SK-N-SH treated with all-trans-retinoic acid at 6 μM for 48 hours (cell line): ENCODE data around the gene SLC7A10.
"Not testable (repeated sequence)": the region's sequence is repeated elsewhere in the genome, so short reads cannot be mapped to it uniquely, and the experiment has no call there.

Experiments
- ATAC-seq: fragments of 200-7000 bp; cut with Tn5 transposase; 3 replicates; pipeline ENCODE4 v1.9.1; 2020; ENCODE audit warnings: mild to moderate bottlenecking, moderate library complexity
- ARNTL ChIP-seq: fragments of 450-650 bp; formaldehyde crosslinking; IDR thresholded peaks from 2 replicates; pipeline ENCODE4 v1.5.0; 2020; ENCODE audit warnings: low read depth, mild to moderate bottlenecking, moderate library complexity, borderline replicate concordance
- BACH2 ChIP-seq: fragments of 250-450 bp; sonication (Bioruptor Pico); IDR thresholded peaks from 2 replicates; pipeline ENCODE4 v1.9.0; 2021; ENCODE audit warnings: mild to moderate bottlenecking, borderline replicate concordance
- CSDC2 ChIP-seq: fragments of 250-450 bp; sonication (Bioruptor Pico); IDR thresholded peaks from 2 replicates; pipeline ENCODE4 v1.5.0; 2020; ENCODE audit warnings: mild to moderate bottlenecking, moderate library complexity
- ESRRG ChIP-seq: fragments of 250-450 bp; sonication (Bioruptor Pico); IDR thresholded peaks from 2 replicates; pipeline ENCODE4 v1.6.1; 2021; ENCODE audit warnings: mild to moderate bottlenecking
- GLIS3 ChIP-seq: fragments of 250-450 bp; sonication (Bioruptor Pico); IDR thresholded peaks from 2 replicates; pipeline ENCODE4 v1.5.0; 2020; ENCODE audit warnings: mild to moderate bottlenecking, moderate library complexity
- ISL1 ChIP-seq: fragments of 250-450 bp; sonication (Bioruptor Pico); IDR thresholded peaks from 2 replicates; pipeline ENCODE4 v2.1.2; 2022; ENCODE audit warnings: mild to moderate bottlenecking, moderate library complexity
- OSR1 ChIP-seq: fragments of 250-450 bp; sonication (Bioruptor Pico); IDR thresholded peaks from 2 replicates; pipeline ENCODE4 v1.8.0; 2022; ENCODE audit warnings: moderate library complexity, mild to moderate bottlenecking, inconsistent platforms
- PPARA ChIP-seq: fragments of 250-450 bp; sonication (Bioruptor Pico); IDR thresholded peaks from 2 replicates; pipeline ENCODE4 v1.5.0; 2020; ENCODE audit warnings: mild to moderate bottlenecking, borderline replicate concordance
- RARB ChIP-seq: fragments of 250-450 bp; sonication (Bioruptor Pico); IDR thresholded peaks from 2 replicates; pipeline ENCODE4 v1.8.0; 2021; ENCODE audit warnings: mild to moderate bottlenecking, moderate library complexity
- SNAI2 ChIP-seq: fragments of 250-450 bp; sonication (Bioruptor Pico); IDR thresholded peaks from 2 replicates; pipeline ENCODE4 v1.5.0; 2020; ENCODE audit warnings: mild to moderate bottlenecking, moderate library complexity
- TCF4 ChIP-seq: fragments of 250-450 bp; sonication (Bioruptor Pico); IDR thresholded peaks from 2 replicates; pipeline ENCODE4 v1.8.0; 2021; ENCODE audit warnings: mild to moderate bottlenecking, moderate library complexity, borderline replicate concordance
- TOX ChIP-seq: fragments of 250-450 bp; sonication (Bioruptor Pico); IDR thresholded peaks from 2 replicates; pipeline ENCODE4 v1.8.0; 2021; ENCODE audit warnings: mild to moderate bottlenecking, moderate library complexity, borderline replicate concordance
- ZC3H10 ChIP-seq: fragments of 250-450 bp; sonication (Bioruptor Pico); IDR thresholded peaks from 2 replicates; pipeline ENCODE4 v1.5.1; 2021; ENCODE audit warnings: mild to moderate bottlenecking, moderate library complexity
- ZFP3 ChIP-seq: fragments of 250-450 bp; sonication (Bioruptor Pico); IDR thresholded peaks from 2 replicates; pipeline ENCODE4 v1.5.0; 2020; ENCODE audit warnings: mild to moderate bottlenecking, moderate library complexity
- ZFP30 ChIP-seq: fragments of 450-650 bp; formaldehyde crosslinking; IDR thresholded peaks from 2 replicates; pipeline ENCODE4 v1.5.0; 2022; ENCODE audit warnings: mild to moderate bottlenecking, moderate library complexity
- ZNF565 ChIP-seq: fragments of 450-650 bp; formaldehyde crosslinking; conservative IDR thresholded peaks from 2 replicates; pipeline ENCODE4 v1.5.0; 2020; ENCODE audit warnings: low read depth, mild to moderate bottlenecking, moderate library complexity
- ZNF70 ChIP-seq: fragments of 450-650 bp; formaldehyde crosslinking; IDR thresholded peaks from 2 replicates; pipeline ENCODE4 v1.5.0; 2020; ENCODE audit warnings: mild to moderate bottlenecking, moderate library complexity
- ZNF8 ChIP-seq: fragments of 450-650 bp; formaldehyde crosslinking; IDR thresholded peaks from 2 replicates; pipeline ENCODE4 v1.5.0; 2020; ENCODE audit warnings: mild to moderate bottlenecking, moderate library complexity
- TF ChIP-seq, protein P1 (sequence below): fragments of 250-450 bp; sonication (Bioruptor Pico); IDR thresholded peaks from 2 replicates; pipeline ENCODE4 v1.5.1; 2021; ENCODE audit warnings: mild to moderate bottlenecking, moderate library complexity
- TF ChIP-seq, protein P2 (sequence below): fragments of 250-450 bp; sonication (Bioruptor Pico); IDR thresholded peaks from 2 replicates; pipeline ENCODE4 v1.5.0; 2020; ENCODE audit warnings: mild to moderate bottlenecking, moderate library complexity
- TF ChIP-seq, protein P3 (sequence below): fragments of 250-450 bp; sonication (Bioruptor Pico); IDR thresholded peaks from 2 replicates; pipeline ENCODE4 v1.5.1; 2020; ENCODE audit warnings: low read depth, mild to moderate bottlenecking, moderate library complexity
- TF ChIP-seq, protein P4 (sequence below): fragments of 250-450 bp; sonication (Bioruptor Pico); IDR thresholded peaks from 2 replicates; pipeline ENCODE4 v1.8.0; 2021; ENCODE audit warnings: low read depth, mild to moderate bottlenecking, moderate library complexity, borderline replicate concordance
- TF ChIP-seq, protein P5 (sequence below): fragments of 250-450 bp; sonication (Bioruptor Pico); IDR thresholded peaks from 2 replicates; pipeline ENCODE4 v1.8.0; 2020; ENCODE audit warnings: mild to moderate bottlenecking, moderate library complexity, borderline replicate concordance

Gene SLC7A10

DNA sequence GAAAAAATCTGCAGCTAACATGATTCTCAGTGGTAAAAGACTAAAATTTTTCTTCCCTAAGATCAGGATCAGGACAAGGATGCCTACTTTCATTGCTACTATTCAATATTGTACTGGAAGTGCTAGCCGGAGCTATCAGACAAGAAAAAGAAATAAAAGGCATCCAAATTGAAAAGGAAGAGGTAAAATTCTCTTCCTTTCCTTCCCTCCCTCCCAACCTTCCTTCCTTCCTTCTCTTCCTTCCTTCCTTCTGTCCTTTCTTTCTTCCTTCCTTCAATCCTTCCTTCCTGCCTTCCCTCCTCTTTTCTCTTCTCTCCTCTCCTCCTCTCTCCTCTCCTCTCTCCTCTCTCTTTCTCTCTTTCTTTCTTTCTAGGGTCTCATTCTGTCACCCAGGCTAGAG, 58.2 kb downstream of the SLC7A10 start:
- no peak for ATAC-seq
- TF ChIP-seq ZNF8 (CRISPR knock-in tag) (no peak), TCF4 (CRISPR knock-in tag) (no peak), ZC3H10 (CRISPR knock-in tag) (no peak), ARNTL (CRISPR knock-in tag) (no peak), RARB (no peak), SNAI2 (CRISPR knock-in tag) (no peak), BACH2 (no peak), CSDC2 (CRISPR knock-in tag) (no peak), ZFP30 (CRISPR knock-in tag) (no peak), PPARA (CRISPR knock-in tag) (no peak), ZFP3 (CRISPR knock-in tag) (no peak), ZNF70 (CRISPR knock-in tag) (no peak), TOX (CRISPR knock-in tag) (no peak), ZNF565 (CRISPR knock-in tag) (no peak)
- TF ChIP-seq, protein P1, sequence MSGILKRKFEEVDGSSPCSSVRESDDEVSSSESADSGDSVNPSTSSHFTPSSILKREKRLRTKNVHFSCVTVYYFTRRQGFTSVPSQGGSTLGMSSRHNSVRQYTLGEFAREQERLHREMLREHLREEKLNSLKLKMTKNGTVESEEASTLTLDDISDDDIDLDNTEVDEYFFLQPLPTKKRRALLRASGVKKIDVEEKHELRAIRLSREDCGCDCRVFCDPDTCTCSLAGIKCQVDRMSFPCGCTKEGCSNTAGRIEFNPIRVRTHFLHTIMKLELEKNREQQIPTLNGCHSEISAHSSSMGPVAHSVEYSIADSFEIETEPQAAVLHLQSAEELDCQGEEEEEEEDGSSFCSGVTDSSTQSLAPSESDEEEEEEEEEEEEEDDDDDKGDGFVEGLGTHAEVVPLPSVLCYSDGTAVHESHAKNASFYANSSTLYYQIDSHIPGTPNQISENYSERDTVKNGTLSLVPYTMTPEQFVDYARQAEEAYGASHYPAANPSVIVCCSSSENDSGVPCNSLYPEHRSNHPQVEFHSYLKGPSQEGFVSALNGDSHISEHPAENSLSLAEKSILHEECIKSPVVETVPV (CRISPR knock-in tag): no peak
- TF ChIP-seq, protein P2, sequence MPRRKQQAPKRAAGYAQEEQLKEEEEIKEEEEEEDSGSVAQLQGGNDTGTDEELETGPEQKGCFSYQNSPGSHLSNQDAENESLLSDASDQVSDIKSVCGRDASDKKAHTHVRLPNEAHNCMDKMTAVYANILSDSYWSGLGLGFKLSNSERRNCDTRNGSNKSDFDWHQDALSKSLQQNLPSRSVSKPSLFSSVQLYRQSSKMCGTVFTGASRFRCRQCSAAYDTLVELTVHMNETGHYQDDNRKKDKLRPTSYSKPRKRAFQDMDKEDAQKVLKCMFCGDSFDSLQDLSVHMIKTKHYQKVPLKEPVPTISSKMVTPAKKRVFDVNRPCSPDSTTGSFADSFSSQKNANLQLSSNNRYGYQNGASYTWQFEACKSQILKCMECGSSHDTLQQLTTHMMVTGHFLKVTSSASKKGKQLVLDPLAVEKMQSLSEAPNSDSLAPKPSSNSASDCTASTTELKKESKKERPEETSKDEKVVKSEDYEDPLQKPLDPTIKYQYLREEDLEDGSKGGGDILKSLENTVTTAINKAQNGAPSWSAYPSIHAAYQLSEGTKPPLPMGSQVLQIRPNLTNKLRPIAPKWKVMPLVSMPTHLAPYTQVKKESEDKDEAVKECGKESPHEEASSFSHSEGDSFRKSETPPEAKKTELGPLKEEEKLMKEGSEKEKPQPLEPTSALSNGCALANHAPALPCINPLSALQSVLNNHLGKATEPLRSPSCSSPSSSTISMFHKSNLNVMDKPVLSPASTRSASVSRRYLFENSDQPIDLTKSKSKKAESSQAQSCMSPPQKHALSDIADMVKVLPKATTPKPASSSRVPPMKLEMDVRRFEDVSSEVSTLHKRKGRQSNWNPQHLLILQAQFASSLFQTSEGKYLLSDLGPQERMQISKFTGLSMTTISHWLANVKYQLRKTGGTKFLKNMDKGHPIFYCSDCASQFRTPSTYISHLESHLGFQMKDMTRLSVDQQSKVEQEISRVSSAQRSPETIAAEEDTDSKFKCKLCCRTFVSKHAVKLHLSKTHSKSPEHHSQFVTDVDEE: no peak
- TF ChIP-seq, protein P3, sequence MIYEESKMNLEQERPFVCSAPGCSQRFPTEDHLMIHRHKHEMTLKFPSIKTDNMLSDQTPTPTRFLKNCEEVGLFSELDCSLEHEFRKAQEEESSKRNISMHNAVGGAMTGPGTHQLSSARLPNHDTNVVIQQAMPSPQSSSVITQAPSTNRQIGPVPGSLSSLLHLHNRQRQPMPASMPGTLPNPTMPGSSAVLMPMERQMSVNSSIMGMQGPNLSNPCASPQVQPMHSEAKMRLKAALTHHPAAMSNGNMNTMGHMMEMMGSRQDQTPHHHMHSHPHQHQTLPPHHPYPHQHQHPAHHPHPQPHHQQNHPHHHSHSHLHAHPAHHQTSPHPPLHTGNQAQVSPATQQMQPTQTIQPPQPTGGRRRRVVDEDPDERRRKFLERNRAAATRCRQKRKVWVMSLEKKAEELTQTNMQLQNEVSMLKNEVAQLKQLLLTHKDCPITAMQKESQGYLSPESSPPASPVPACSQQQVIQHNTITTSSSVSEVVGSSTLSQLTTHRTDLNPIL (CRISPR knock-in tag): no peak

DNA sequence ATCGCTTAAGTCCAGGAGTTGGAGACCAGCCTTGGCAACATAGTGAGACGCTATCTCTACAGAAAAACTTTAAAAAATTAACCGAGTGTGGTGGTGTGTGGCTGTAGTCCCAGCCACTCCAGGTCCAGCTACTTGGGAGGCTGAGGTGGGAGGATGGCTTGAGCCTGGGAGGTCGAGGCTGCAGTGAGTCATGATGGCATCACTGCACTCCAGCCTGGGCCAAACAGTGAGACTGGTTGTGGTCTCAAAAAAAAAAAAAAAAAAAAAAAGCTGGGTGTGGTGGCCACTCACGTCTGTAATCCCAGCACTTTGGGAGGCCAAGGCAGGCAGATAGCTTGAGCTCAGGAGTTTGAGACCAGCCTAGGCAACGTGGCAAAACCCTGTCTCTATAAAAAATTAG, 59.6 kb downstream of the SLC7A10 start:
- not testable (repeated sequence) for ATAC-seq

DNA sequence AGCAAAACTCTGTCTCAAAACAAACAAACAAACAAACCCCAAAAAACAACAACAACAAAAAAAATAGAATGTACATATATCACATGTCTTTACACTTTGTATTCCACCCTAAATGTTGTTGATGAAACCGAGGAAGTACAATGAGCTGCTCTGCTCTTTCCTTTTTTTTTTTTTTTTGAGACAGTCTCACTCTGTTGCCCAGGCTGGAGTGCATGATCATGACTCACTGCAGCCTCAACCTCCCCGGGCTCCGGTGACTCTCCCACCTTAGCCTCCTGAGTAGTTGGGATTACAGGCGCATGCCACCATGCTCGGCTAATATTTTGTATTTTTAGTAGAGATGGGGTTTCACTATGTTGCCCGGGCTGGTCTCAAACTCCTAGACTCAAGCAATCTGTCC, 62.2 kb downstream of the SLC7A10 start:
- TF ChIP-seq, protein P4, sequence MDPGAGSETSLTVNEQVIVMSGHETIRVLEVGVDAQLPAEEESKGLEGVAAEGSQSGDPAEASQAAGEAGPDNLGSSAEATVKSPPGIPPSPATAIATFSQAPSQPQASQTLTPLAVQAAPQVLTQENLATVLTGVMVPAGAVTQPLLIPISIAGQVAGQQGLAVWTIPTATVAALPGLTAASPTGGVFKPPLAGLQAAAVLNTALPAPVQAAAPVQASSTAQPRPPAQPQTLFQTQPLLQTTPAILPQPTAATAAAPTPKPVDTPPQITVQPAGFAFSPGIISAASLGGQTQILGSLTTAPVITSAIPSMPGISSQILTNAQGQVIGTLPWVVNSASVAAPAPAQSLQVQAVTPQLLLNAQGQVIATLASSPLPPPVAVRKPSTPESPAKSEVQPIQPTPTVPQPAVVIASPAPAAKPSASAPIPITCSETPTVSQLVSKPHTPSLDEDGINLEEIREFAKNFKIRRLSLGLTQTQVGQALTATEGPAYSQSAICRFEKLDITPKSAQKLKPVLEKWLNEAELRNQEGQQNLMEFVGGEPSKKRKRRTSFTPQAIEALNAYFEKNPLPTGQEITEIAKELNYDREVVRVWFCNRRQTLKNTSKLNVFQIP (CRISPR knock-in tag): no peak
- TF ChIP-seq GLIS3 (CRISPR knock-in tag) (no peak), SNAI2 (CRISPR knock-in tag) (no peak), BACH2 (no peak), CSDC2 (CRISPR knock-in tag) (no peak), PPARA (CRISPR knock-in tag) (no peak), ESRRG (CRISPR knock-in tag) (no peak), ZNF565 (CRISPR knock-in tag) (no peak), ZFP30 (CRISPR knock-in tag) (no peak), ISL1 (CRISPR knock-in tag) (no peak), ZC3H10 (CRISPR knock-in tag) (no peak), TCF4 (CRISPR knock-in tag) (no peak), ZNF70 (CRISPR knock-in tag) (no peak), OSR1 (no peak)
- TF ChIP-seq, protein P5, sequence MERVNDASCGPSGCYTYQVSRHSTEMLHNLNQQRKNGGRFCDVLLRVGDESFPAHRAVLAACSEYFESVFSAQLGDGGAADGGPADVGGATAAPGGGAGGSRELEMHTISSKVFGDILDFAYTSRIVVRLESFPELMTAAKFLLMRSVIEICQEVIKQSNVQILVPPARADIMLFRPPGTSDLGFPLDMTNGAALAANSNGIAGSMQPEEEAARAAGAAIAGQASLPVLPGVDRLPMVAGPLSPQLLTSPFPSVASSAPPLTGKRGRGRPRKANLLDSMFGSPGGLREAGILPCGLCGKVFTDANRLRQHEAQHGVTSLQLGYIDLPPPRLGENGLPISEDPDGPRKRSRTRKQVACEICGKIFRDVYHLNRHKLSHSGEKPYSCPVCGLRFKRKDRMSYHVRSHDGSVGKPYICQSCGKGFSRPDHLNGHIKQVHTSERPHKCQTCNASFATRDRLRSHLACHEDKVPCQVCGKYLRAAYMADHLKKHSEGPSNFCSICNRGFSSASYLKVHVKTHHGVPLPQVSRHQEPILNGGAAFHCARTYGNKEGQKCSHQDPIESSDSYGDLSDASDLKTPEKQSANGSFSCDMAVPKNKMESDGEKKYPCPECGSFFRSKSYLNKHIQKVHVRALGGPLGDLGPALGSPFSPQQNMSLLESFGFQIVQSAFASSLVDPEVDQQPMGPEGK: no peak
- TF ChIP-seq, protein P3 (CRISPR knock-in tag): no peak
- no peak for ATAC-seq
